ENCODE measurements around the gene VWA7.
A peak's percentile ranks its signal among the peaks of the same experiment; 100 is the strongest.
"Not testable (repeated sequence)": the region's sequence is repeated elsewhere in the genome, so short reads cannot be mapped to it uniquely, and the experiment has no call there.

The VWA7 gene

GRCh38 chr6:31776989-31777666, at the start of gene VWA7:
Gene VWA7, minus strand, starts transcription at chr6:31777328. Its CDS starts 549 bp downstream, at chr6:31776779.
- peak; percentile 57 for DNase-seq (ENCODE audit: low spot score)

DNA sequence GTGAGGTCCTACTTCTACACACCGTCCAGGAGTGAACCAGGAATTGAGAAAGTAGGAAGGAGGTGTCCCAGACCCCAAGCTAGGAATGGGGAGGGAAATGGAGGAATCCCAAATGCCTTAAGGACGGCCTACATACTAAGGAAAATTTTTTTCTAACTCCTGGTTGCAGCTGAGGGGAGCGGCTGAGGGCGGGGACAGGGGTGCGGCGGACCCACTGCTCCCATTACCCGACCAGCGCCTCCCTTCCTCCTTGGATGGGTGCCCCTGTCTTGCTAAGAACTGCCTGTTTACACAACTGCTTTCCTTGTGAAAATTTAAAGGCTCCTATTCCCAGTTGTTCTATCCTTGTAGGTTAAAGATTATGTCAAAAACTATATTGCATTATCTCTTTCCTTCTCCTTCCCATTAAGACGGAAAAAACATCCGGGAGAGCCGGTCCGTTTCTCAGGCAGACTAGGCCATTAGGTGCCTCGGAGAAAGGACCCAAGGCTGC, 49.7 kb upstream of the VWA7 start:
- no peak for DNase-seq (ENCODE audit: low spot score)

- no peak for DNase-seq (ENCODE audit: low spot score)
These were observed 48.4 kb upstream of the VWA7 start for GRCh38 chr6:31825553-31825952.

- not testable (repeated sequence) for DNase-seq (ENCODE audit: low spot score)
These were observed 46.6 kb upstream of the VWA7 start for GRCh38 chr6:31823592-31824196.

GRCh38 chr6:31822036-31822821, 45.1 kb upstream of the VWA7 start:
- DNase-seq (ENCODE audit: low spot score): peak; percentile 58

DNA sequence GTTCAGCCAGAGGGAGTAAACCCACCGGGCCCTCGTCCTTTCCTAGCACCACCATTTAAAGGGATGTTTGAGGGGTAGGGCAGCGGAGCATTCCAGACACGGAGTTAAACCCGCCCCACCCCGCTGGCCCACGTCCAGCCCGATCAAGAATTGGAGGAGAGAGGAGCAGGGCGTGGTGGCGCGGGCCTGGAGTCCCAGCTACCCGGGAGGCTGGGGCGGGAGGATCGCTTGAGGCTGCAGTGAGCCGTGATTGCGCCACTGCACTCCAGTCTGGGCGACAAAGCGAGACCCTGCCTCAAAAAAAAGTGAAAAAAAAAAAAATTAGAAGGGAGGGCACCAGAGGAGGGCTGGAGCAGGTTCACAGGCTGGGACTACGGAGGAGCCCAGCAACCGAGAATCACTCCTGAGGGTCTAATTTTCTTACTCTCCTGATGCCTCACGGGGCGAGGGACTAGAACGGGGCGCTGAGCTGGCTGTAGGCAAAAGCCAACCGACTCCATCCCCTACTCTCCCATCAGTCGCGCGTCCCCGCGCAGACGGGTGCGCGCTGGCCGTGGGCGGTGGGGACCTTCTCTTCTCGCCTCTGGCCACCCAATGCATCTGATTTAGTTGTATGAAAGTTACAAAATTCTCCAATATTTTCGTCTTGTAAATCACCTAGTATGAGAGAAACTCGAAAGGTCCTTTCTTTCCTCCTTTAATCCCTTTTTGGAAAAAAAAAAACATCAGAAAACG, 44.3 kb upstream of the VWA7 start:
- no peak for DNase-seq (ENCODE audit: low spot score)

- not testable (repeated sequence) for DNase-seq (ENCODE audit: low spot score)
These were observed 43.3 kb upstream of the VWA7 start for GRCh38 chr6:31820399-31820798.

- DNase-seq (ENCODE audit: low spot score): no peak
These were observed 42.8 kb upstream of the VWA7 start for GRCh38 chr6:31819871-31820299.

DNA sequence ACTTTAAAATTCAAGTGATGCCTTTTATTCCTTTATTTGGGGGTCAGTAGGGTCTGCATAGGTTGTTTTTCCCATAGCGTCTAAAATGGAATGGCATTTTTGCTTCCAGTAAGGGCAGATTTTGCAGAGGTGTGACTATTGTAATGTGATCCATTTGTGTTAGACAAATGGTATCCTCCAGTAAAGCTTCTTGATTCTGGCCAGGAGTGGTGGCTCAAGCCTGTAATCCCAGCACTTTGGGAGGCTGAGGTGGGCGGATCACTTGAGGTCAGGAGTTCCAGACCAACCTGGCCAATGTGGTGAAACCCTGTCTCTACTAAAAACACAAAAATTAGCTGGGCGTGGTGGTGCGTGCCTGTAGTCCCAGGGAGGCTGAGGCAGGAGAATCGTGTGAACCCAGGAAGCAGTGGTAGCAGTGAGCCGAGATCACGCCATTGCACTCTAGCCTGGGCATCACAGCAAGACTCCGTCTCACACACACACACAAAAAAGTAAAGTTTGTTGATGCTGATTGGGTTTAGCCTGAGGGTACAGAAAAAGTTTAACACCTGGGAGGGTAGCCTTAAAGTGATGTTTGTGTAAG, 40.9 kb upstream of the VWA7 start:
- DNase-seq (ENCODE audit: low spot score): not testable (repeated sequence)

- not testable (repeated sequence) for DNase-seq (ENCODE audit: low spot score)
These were observed 40.2 kb upstream of the VWA7 start for GRCh38 chr6:31817133-31817928.

GRCh38 chr6:31815025-31815838, 38.1 kb upstream of the VWA7 start, which contains the start of the genes HSPA1A and HSPA1L:
Gene HSPA1A, plus strand, starts transcription at chr6:31815543. Its CDS starts 214 bp downstream, at chr6:31815757.
Gene HSPA1L, minus strand, starts transcription at chr6:31815283. Its CDS starts 3,311 bp downstream, at chr6:31811972.
- no peak for DNase-seq (ENCODE audit: low spot score)

DNA sequence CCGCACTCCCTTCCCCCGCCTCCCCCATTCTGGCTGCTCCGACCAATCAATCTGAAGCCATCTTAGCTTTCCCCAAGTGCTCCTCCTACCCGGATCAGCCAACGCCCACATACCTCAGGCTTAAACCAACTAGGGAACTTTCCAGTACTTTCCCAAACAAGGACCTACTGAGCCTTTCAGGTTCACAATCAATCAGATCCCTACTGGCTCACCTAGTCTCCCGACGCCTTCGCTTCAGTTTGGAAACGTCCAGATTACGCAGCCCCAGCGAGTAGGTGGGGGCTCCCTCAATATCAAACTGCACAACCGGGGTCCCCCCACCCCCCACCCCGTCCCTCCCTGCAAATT, 37.5 kb upstream of the VWA7 start:
- DNase-seq (ENCODE audit: low spot score): no peak

GRCh38 chr6:31813465-31813849, 36.3 kb upstream of the VWA7 start:
- DNase-seq (ENCODE audit: low spot score): no peak

DNA sequence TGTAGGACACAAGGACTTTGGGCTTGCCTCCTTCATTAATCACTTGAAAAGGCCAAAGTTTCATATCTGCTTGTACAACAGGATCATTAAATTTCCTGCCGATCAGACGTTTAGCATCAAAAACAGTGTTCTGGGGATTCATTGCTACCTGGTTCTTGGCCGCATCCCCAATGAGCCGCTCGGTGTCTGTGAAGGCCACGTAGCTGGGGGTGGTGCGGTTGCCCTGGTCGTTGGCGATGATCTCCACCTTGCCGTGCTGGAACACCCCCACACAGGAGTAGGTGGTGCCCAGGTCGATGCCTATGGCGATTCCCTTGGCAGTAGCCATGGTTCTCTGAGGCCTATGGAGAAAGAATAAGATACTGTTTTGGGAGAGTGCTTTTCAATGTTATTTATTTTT, 34.5 kb upstream of the VWA7 start:
- DNase-seq (ENCODE audit: low spot score): no peak

DNA sequence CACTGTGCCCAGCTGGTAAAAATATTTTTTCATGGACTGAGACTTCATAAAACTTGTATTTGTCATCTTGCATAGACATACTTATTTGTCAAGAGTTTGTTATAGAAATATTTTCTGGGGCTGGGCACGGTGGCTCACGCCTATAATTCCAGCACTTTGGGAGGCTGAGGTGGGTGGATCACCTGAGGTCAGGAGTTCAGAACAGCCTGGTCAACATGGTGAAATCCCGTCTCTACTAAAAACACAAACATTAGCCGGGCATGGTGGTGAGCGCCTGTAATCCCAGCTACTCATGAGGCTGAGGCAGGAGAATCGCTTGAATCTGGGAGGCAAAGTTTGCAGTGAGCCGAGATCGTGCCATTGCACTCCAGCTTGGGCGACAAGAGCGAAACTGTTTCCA, 31.5 kb upstream of the VWA7 start:
- DNase-seq (ENCODE audit: low spot score): not testable (repeated sequence)

- peak; percentile 96 for DNase-seq (ENCODE audit: low spot score)
These were observed 29.5 kb upstream of the VWA7 start, which contains the start of gene LSM2 for GRCh38 chr6:31806470-31807272. Gene LSM2, minus strand, starts transcription at chr6:31806966. Its CDS starts 209 bp downstream, at chr6:31806757.

- no peak for DNase-seq (ENCODE audit: low spot score)
These were observed 28.9 kb upstream of the VWA7 start for GRCh38 chr6:31805939-31806469.

Measured in NAMALWA (cell line).